HCT116 (cell line): ENCODE measurements around the gene COL9A3. TPM values are rescaled to one million over a fixed set of nuclear protein-coding genes. Genes with fewer than 3 reads are reported as not detected.

Experiments
- ATAC-seq: fragments of 200-7000 bp; cut with Tn5 transposase; 2 replicates; pipeline ENCODE4 v1.9.1; 2020; ENCODE audit warnings: mild to moderate bottlenecking, moderate library complexity
- BruUV-seq: library from RNA; stranded (reverse); fragments of 400-500 nt; replicated peaks from 2 replicates; lab custom pipeline; 2021; lab: Mats Ljungman, UMichigan
- CTCF ChIA-PET: fragments of 300-600 bp; sonication (Branson Sonifier 250); formaldehyde crosslinking; loops from one replicate; lab custom pipeline; 2021; ENCODE audit warnings: antibody characterized with exemption; lab: Charles Lee
- POLR2A ChIA-PET: fragments of 300-600, 350-600 bp; sonication (Branson Sonifier 250); formaldehyde crosslinking; loops from one replicate; lab custom pipeline; 2021; ENCODE audit warnings: antibody characterized with exemption; lab: Charles Lee
- RAD21 ChIA-PET, 2 experiments: fragments of 300-600 bp; sonication (Branson Sonifier 250); formaldehyde crosslinking; loops; one replicate each; lab custom pipeline; 2023; ENCODE audit warnings: low total read pairs in 2 of 2; ENCODE audit not compliant: uncharacterized antibody in 2 of 2, unreplicated experiment in 2 of 2, low non-redundant PET in 1 of 2; lab: Charles Lee
- DNase-seq: peaks from one replicate; pipeline ENCODE4 v3.0.0-alpha.2; 2010; ENCODE audit warnings: low read depth, low spot score
- H2AFZ ChIP-seq: fragments of 200-600 bp; shearing (Covaris generic), sonication (generic); 2 replicates; pipeline ENCODE4 v1.6.1; 2017; ENCODE audit warnings: low read depth, mixed run types, mixed read lengths, antibody characterized with exemption, low read length; ENCODE audit not compliant: poor library complexity, severe bottlenecking
- H3K27ac ChIP-seq: 2 replicates; pipeline ENCODE4 v1.5.1; 2012; ENCODE audit warnings: low read depth, low read length
- H3K27me3 ChIP-seq: fragments of 200-600 bp; sonication (generic); 2 replicates; pipeline ENCODE4 v1.6.1; 2016; ENCODE audit warnings: mixed run types, low read length, mixed read lengths; ENCODE audit not compliant: insufficient read depth
- H3K36me3 ChIP-seq, 2 experiments: fragments of 200-500 bp in 1 of 2; fragments of 200-600 bp in 1 of 2; sonication (Bioruptor generic) in 1 of 2; sonication (generic) in 1 of 2; 2 replicates each; pipeline versions ENCODE4 v1.5.1 to v1.6.1; 2014 to 2016; ENCODE audit warnings: low read length in 2 of 2, inconsistent platforms in 1 of 2, mixed read lengths in 1 of 2, mixed run types in 1 of 2; ENCODE audit not compliant: insufficient read depth in 2 of 2, control insufficient read depth in 1 of 2
- H3K4me1 ChIP-seq, 2 experiments: fragments of 200-600 bp in 1 of 2; sonication (generic) in 1 of 2; 2 replicates each; pipeline versions ENCODE4 v1.5.1 to v1.6.1; 2012 to 2017; ENCODE audit warnings: low read length in 2 of 2, inconsistent platforms in 1 of 2, mild to moderate bottlenecking in 1 of 2, mixed read lengths in 1 of 2, mixed run types in 1 of 2, moderate library complexity in 1 of 2; ENCODE audit not compliant: insufficient read depth in 2 of 2, control insufficient read depth in 1 of 2
- H3K4me2 ChIP-seq: fragments of 200-600 bp; sonication (generic); 2 replicates; pipeline ENCODE4 v1.6.1; 2017; ENCODE audit warnings: mixed run types, low read length, mixed read lengths
- H3K4me3 ChIP-seq, 2 experiments: fragments of 200-600 bp in 1 of 2; sonication (generic) in 1 of 2; replicated peaks in 1 of 2; 2 replicates each; pipeline ENCODE4 v1.5.1; 2011 to 2016; ENCODE audit warnings: low read length in 2 of 2, control low read depth in 1 of 2, low read depth in 1 of 2, mild to moderate bottlenecking in 1 of 2, mixed read lengths in 1 of 2, mixed run types in 1 of 2
- H3K79me2 ChIP-seq: fragments of 200-600 bp; sonication (generic); 2 replicates; pipeline ENCODE4 v1.6.1; 2017; ENCODE audit warnings: mild to moderate bottlenecking, mixed run types, low read length, moderate library complexity, mixed read lengths; ENCODE audit not compliant: insufficient read depth
- H3K9ac ChIP-seq: fragments of 200-600 bp; sonication (generic); 2 replicates; pipeline ENCODE4 v1.6.1; 2016; ENCODE audit warnings: low read length, mixed read lengths
- H3K9me2 ChIP-seq: fragments of 200-600 bp; sonication (generic), shearing (Covaris generic); 2 replicates; pipeline ENCODE4 v1.6.1; 2017; ENCODE audit warnings: mixed run types, mild to moderate bottlenecking, moderate library complexity; ENCODE audit not compliant: insufficient read depth
- H3K9me3 ChIP-seq, 2 experiments: fragments of 200-500 bp in 1 of 2; fragments of 200-600 bp in 1 of 2; sonication (Bioruptor generic) in 1 of 2; sonication (generic) in 1 of 2; 2 replicates each; pipeline ENCODE4 v1.6.1; 2014 to 2017; ENCODE audit warnings: low read length in 2 of 2, mixed read lengths in 2 of 2, inconsistent platforms in 1 of 2, low read depth in 1 of 2, mild to moderate bottlenecking in 1 of 2, mixed run types in 1 of 2, moderate library complexity in 1 of 2; ENCODE audit not compliant: control insufficient read depth in 1 of 2, insufficient read depth in 1 of 2
- H4K20me1 ChIP-seq: fragments of 200-600 bp; sonication (generic), shearing (Covaris generic); 2 replicates; pipeline ENCODE4 v1.6.1; 2017; ENCODE audit warnings: mixed run types, mild to moderate bottlenecking, moderate library complexity; ENCODE audit not compliant: insufficient read depth
- CEBPB ChIP-seq: IDR thresholded peaks from 2 replicates; pipeline ENCODE4 v1.6.1; 2012; ENCODE audit warnings: low read depth
- ELF1 ChIP-seq: IDR thresholded peaks from 2 replicates; pipeline ENCODE4 v1.6.1; 2012; ENCODE audit warnings: low read depth, borderline replicate concordance
- EZH2phosphoT487 ChIP-seq: fragments of 200-600 bp; IDR thresholded peaks from 2 replicates; pipeline ENCODE4 v1.6.1; 2018; ENCODE audit warnings: antibody characterized with exemption, borderline replicate concordance
- FOSL1 ChIP-seq: IDR thresholded peaks from 2 replicates; pipeline ENCODE4 v1.6.1; 2012; ENCODE audit warnings: low read depth
- POLR2AphosphoS5 ChIP-seq: IDR thresholded peaks from 2 replicates; pipeline ENCODE4 v1.6.1; 2011; ENCODE audit warnings: mild to moderate bottlenecking, low read depth, low read length, moderate library complexity
- RAD21 ChIP-seq: IDR thresholded peaks from 2 replicates; pipeline ENCODE4 v1.6.1; 2012; ENCODE audit warnings: low read depth, mild to moderate bottlenecking
- SIN3A ChIP-seq: IDR thresholded peaks from 2 replicates; pipeline ENCODE4 v1.6.1; 2012; ENCODE audit warnings: low read depth
- SP1 ChIP-seq: IDR thresholded peaks from 2 replicates; pipeline ENCODE4 v1.6.1; 2012; ENCODE audit warnings: low read depth
- SRF ChIP-seq: IDR thresholded peaks from 2 replicates; pipeline ENCODE4 v1.6.1; 2012; ENCODE audit warnings: low read depth
- TCF7L2 ChIP-seq: IDR thresholded peaks from 2 replicates; pipeline ENCODE4 v1.7.0; 2011; ENCODE audit warnings: borderline replicate concordance, inconsistent platforms; ENCODE audit not compliant: insufficient read depth, insufficient read length; ENCODE audit errors: extremely low read depth
- YY1 ChIP-seq: IDR thresholded peaks from 2 replicates; pipeline ENCODE4 v1.6.1; 2011; ENCODE audit warnings: low read length, low read depth, moderate library complexity, mild to moderate bottlenecking; ENCODE audit not compliant: insufficient replicate concordance; ENCODE audit errors: extremely low read depth
- ZFX ChIP-seq: fragments of 450-650 bp; IDR thresholded peaks from 2 replicates; pipeline ENCODE4 v1.6.1; 2017
- ZNF274 ChIP-seq: fragments of 200-500 bp; sonication (Bioruptor generic); IDR thresholded peaks from 2 replicates; pipeline ENCODE4 v1.6.1; 2014; ENCODE audit warnings: mild to moderate bottlenecking, low read depth, low read length, inconsistent platforms
- intact Hi-C: fragments of 100-400 bp; cut with micrococcal nuclease; formaldehyde crosslinking; loops from 2 replicates; pipeline ENCODE4 v1.10.0; 2022
- total RNA-seq: library from RNA; stranded (reverse); gene quantifications from one replicate; pipeline ENCODE4 v1.2.1, GENCODE V29; 2021; ENCODE audit not compliant: unreplicated experiment
- TF ChIP-seq, protein P1 (sequence below): IDR thresholded peaks from 2 replicates; pipeline ENCODE4 v1.6.1; 2012
- TF ChIP-seq, protein P2 (sequence below): IDR thresholded peaks from 2 replicates; pipeline ENCODE4 v1.6.1; 2012
- TF ChIP-seq, protein P3 (sequence below), 3 experiments: fragments of 200-600 bp in 1 of 3; sonication (generic) in 1 of 3; IDR thresholded peaks in 2 of 3; conservative IDR thresholded peaks in 1 of 3; 2 replicates each; pipeline ENCODE4 v1.5.1; 2012 to 2017; ENCODE audit warnings: low read depth in 2 of 3, low read length in 2 of 3, antibody characterized with exemption in 1 of 3, borderline replicate concordance in 1 of 3, control low read depth in 1 of 3, mild to moderate bottlenecking in 1 of 3, mixed read lengths in 1 of 3, mixed run types in 1 of 3, moderate library complexity in 1 of 3; ENCODE audit not compliant: insufficient read depth in 1 of 3

The COL9A3 gene
- total RNA-seq, 1 experiment from 2014 or later = 29.7 TPM

DNA sequence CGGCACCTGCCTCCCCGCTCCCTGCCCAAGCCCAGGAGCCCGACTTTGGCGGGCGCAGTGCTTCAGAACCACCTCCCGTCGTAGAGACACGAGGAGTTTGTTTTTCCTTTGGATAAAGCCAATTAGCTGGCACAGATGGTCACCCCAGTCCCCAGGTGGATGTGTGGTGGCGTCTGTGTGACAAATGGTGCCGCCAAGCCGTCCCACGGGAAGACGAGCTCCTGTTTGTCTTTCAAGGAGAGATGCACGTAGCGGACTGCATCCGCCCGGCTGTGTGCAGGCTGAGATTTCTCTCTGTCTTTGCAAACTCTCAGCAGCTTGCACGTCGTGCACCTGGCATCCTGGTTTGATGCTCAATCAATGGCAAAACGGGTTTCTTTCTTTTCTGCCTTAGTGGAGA, 36.6 kb upstream of the COL9A3 start:
- TF ChIP-seq CEBPB = no peak
- TF ChIP-seq FOSL1 = no peak
- TF ChIP-seq SP1 = no peak
- TF ChIP-seq POLR2AphosphoS5 = no peak
- TF ChIP-seq TCF7L2 = no peak
- TF ChIP-seq ELF1 = no peak
- no peak for TF ChIP-seq RAD21
- TF ChIP-seq YY1 = no peak
- TF ChIP-seq SRF = no peak
- TF ChIP-seq ZNF274 = no peak
- TF ChIP-seq EZH2phosphoT487 = no peak
- no TSS peak for BruUV-seq
- intact Hi-C loops = no loop called here
- Histone ChIP-seq H3K9me3 (no peaks in the 10 kb centered on the region), H3K4me1 (peaks cover 15 to 52% of the 10 kb centered on the region in 2 experiments; a peak in 3 of 4 replicates), H3K9ac (no peak overlapping the region), H3K79me2 (peaks cover 6% of the 10 kb centered on the region; the same call in 1 of the 2 replicates), H3K4me2 (no peak overlapping the region), H3K36me3 (no peaks in the 10 kb centered on the region), H2AFZ (no peak overlapping the region), H3K4me3 (no peak overlapping the region), H4K20me1 (no peaks in the 10 kb centered on the region), H3K27ac (no peak overlapping the region), H3K27me3 (no peaks in the 10 kb centered on the region), H3K9me2 (no peaks in the 10 kb centered on the region)
- POLR2A ChIA-PET = no interaction called here
- CTCF ChIA-PET = interaction anchor here (1.4 kb wide), 1 partner anchor 14 kb away, joined by 3 read pairs; no protein-coding TSS in a partner anchor
- ATAC-seq (no peak), DNase-seq (no peak)
- RAD21 ChIA-PET = no interaction called here

DNA sequence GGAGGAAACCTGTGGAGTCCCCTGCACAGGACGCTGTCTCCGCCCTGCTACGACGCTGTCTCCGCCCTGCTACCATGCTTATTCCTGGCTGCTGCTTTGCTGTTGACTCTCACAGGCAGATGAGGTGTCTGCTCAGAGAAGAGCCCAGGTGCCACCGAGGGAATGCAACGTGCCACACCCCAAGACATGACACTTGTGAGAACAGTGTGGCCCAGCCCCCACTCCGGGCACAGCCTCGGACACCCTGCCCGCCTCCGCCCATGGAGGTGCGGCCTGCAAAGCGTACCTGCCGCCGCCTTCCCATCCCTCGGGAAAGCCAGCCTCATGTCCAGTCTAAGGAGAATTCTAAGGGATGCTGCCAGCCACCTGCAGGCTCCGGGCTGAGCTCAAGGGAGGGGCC, 36.2 kb upstream of the COL9A3 start:
- no peak overlapping the region for H2AFZ ChIP-seq
- CTCF ChIA-PET = interaction anchor here (1.4 kb wide), 1 partner anchor 13 kb away, joined by 3 read pairs; no protein-coding TSS in a partner anchor
- no peaks in the 10 kb centered on the region for H3K27me3 ChIP-seq
- H3K9ac ChIP-seq = no peak overlapping the region
- no peak overlapping the region for H3K27ac ChIP-seq
- POLR2A ChIA-PET = no interaction called here
- DNase-seq (no peak), ATAC-seq (no peak)
- H3K4me1 ChIP-seq = peaks cover 15 to 47% of the 10 kb centered on the region in 2 experiments; a peak in 3 of 4 replicates
- no TSS peak for BruUV-seq
- no peaks in the 10 kb centered on the region for H3K9me3 ChIP-seq
- no peaks in the 10 kb centered on the region for H3K9me2 ChIP-seq
- intact Hi-C loops = no loop called here
- H3K4me3 ChIP-seq = no peak overlapping the region
- RAD21 ChIA-PET = no interaction called here
- peaks cover 6% of the 10 kb centered on the region; the same call in 1 of the 2 replicates for H3K79me2 ChIP-seq
- H4K20me1 ChIP-seq = no peaks in the 10 kb centered on the region
- no peaks in the 10 kb centered on the region for H3K36me3 ChIP-seq
- no peak overlapping the region for H3K4me2 ChIP-seq
- TF ChIP-seq, protein P1, sequence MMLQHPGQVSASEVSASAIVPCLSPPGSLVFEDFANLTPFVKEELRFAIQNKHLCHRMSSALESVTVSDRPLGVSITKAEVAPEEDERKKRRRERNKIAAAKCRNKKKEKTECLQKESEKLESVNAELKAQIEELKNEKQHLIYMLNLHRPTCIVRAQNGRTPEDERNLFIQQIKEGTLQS = no peak
- TF ChIP-seq RAD21 (no peak), ZNF274 (no peak), ZFX (no peak), POLR2AphosphoS5 (no peak), SIN3A (no peak), TCF7L2 (no peak), SP1 (no peak), ELF1 (no peak)
- TF ChIP-seq, protein P2, sequence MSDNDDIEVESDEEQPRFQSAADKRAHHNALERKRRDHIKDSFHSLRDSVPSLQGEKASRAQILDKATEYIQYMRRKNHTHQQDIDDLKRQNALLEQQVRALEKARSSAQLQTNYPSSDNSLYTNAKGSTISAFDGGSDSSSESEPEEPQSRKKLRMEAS = no peak
- TF ChIP-seq, protein P3, sequence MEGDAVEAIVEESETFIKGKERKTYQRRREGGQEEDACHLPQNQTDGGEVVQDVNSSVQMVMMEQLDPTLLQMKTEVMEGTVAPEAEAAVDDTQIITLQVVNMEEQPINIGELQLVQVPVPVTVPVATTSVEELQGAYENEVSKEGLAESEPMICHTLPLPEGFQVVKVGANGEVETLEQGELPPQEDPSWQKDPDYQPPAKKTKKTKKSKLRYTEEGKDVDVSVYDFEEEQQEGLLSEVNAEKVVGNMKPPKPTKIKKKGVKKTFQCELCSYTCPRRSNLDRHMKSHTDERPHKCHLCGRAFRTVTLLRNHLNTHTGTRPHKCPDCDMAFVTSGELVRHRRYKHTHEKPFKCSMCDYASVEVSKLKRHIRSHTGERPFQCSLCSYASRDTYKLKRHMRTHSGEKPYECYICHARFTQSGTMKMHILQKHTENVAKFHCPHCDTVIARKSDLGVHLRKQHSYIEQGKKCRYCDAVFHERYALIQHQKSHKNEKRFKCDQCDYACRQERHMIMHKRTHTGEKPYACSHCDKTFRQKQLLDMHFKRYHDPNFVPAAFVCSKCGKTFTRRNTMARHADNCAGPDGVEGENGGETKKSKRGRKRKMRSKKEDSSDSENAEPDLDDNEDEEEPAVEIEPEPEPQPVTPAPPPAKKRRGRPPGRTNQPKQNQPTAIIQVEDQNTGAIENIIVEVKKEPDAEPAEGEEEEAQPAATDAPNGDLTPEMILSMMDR (IDR thresholded peaks at IDR 0.05 in 2 of 3, conservative IDR thresholded peaks at IDR 0.05 in 1 of 3; ENCODE audit: borderline replicate concordance in 1 of 3, insufficient read depth in 1 of 3, low read depth in 2 of 3, low read length in 2 of 3) = no peak
